Activated T-cell treated with anti-CD3 and anti-CD28 coated beads, Interleukin-2, amount 50 U/mL, for 1 hour (primary cell): ENCODE measurements around the gene SLC4A9.

Source experiments
- DNase-seq: peaks from one replicate; pipeline ENCODE4 v3.0.0-alpha.2; 2020

Gene SLC4A9

GRCh38 chr5:140360101-140360500, at the start of gene SLC4A9:
Gene SLC4A9 (plus strand): TSS chr5:140360194. CDS start chr5:140360237, 43 bp downstream.
- no peak for DNase-seq

- no peak for DNase-seq
Observed at GRCh38 chr5:140310434-140310833, 49.6 kb upstream of the SLC4A9 start.

GRCh38 chr5:140311011-140311467, 49.0 kb upstream of the SLC4A9 start:
- no peak for DNase-seq

- no peak for DNase-seq
Observed at GRCh38 chr5:140312067-140312790, 47.8 kb upstream of the SLC4A9 start.

- no peak for DNase-seq
Observed at GRCh38 chr5:140312791-140313189, 47.2 kb upstream of the SLC4A9 start.

GRCh38 chr5:140317859-140318258, 42.1 kb upstream of the SLC4A9 start:
- no peak for DNase-seq

GRCh38 chr5:140318792-140319191, 41.2 kb upstream of the SLC4A9 start:
- no peak for DNase-seq

- no peak for DNase-seq
Observed at GRCh38 chr5:140319833-140320232, 40.2 kb upstream of the SLC4A9 start.

- no peak for DNase-seq
Observed at GRCh38 chr5:140321796-140322195, 38.2 kb upstream of the SLC4A9 start.

GRCh38 chr5:140322751-140323731, 37.0 kb upstream of the SLC4A9 start:
- no peak for DNase-seq

- no peak for DNase-seq
Observed at GRCh38 chr5:140324041-140324600, 35.9 kb upstream of the SLC4A9 start.

- DNase-seq = no peak
Observed at GRCh38 chr5:140324617-140325241, 35.3 kb upstream of the SLC4A9 start.

GRCh38 chr5:140325486-140325885, 34.5 kb upstream of the SLC4A9 start:
- DNase-seq = no peak

GRCh38 chr5:140327589-140327988, 32.4 kb upstream of the SLC4A9 start:
- no peak for DNase-seq

- no peak for DNase-seq
Observed at GRCh38 chr5:140328036-140328764, 31.8 kb upstream of the SLC4A9 start.

GRCh38 chr5:140329739-140330481, 30.1 kb upstream of the SLC4A9 start:
- no peak for DNase-seq

- DNase-seq = no peak
Observed at GRCh38 chr5:140331638-140332037, 28.4 kb upstream of the SLC4A9 start.

GRCh38 chr5:140336388-140336787, 23.6 kb upstream of the SLC4A9 start:
- DNase-seq = no peak

GRCh38 chr5:140337880-140338279, 22.1 kb upstream of the SLC4A9 start:
- no peak for DNase-seq

- DNase-seq = no peak
Observed at GRCh38 chr5:140338336-140338735, 21.7 kb upstream of the SLC4A9 start.

- no peak for DNase-seq
Observed at GRCh38 chr5:140338908-140339307, 21.1 kb upstream of the SLC4A9 start.

GRCh38 chr5:140339636-140340035, 20.4 kb upstream of the SLC4A9 start:
- DNase-seq = no peak
